ENCODE results near the gene LRP2. TPM values are rescaled to one million over a fixed set of nuclear protein-coding genes. Genes with fewer than 3 reads are reported as not detected.

LRP2 gene
- total and polyA plus RNA-seq, 10 of the 15 experiments (the other 5 are each of a cell fraction or from before 2014, with no cell fraction given): 0.01 to 0.19 (median 0.06) TPM; not detected in 5

- Histone ChIP-seq H2AFZ (ENCODE audit: control insufficient read depth, low read depth, low read length) (no peak overlapping the region), H3K9me3 (replicated peaks; ENCODE audit: control insufficient read depth, insufficient read depth, low read length) (no peaks in the 10 kb centered on the region), H3K27me3 (replicated peaks in 1 of 2; ENCODE audit: control insufficient read depth in 2 of 2, insufficient read depth in 2 of 2, low read length in 1 of 2) (no peaks in the 10 kb centered on the region), H3K79me2 (ENCODE audit: control insufficient read depth, insufficient read depth, low read length) (no peaks in the 10 kb centered on the region), H3K4me3 (no peak overlapping the region), H4K20me1 (ENCODE audit: control insufficient read depth, insufficient read depth) (no peaks in the 10 kb centered on the region), H3K27ac (ENCODE audit: control insufficient read depth, insufficient read depth) (no peak overlapping the region), H3K9ac (ENCODE audit: control insufficient read depth, insufficient read depth, low read length) (no peak overlapping the region), H3K36me3 (ENCODE audit: control insufficient read depth in 2 of 2, insufficient read depth in 2 of 2, low read length in 1 of 2) (no peaks in the 10 kb centered on the region), H3K4me2 (ENCODE audit: control insufficient read depth, insufficient read depth) (no peak overlapping the region), H3K4me1 (ENCODE audit: control insufficient read depth, insufficient read depth, low read length) (no peaks in the 10 kb centered on the region)
- in situ Hi-C loops (cut with MboI): no loop called here
- 15% methylated on average over 5 of the region's 5 CpGs for WGBS (ENCODE audit: insufficient coverage, insufficient replicate concordance, low lambda C conversion rate, missing lambda C conversion rate)
- SMC1A ChIA-PET (ENCODE audit: uncharacterized antibody, unreplicated experiment): no interaction called here
- FAIRE-seq: no peak
- no TSS peak for BruUV-seq (replicated peaks)
- TF ChIP-seq ZNF274 (IDR thresholded peaks at IDR 0.05; ENCODE audit: insufficient read depth, insufficient read length) (no peak), BCLAF1 (IDR thresholded peaks at IDR 0.05) (no peak), GABPA (IDR thresholded peaks at IDR 0.05; ENCODE audit: low read depth) (no peak), STAT3 (IDR thresholded peaks at IDR 0.05; ENCODE audit: low read depth, low read length) (no peak), IRF3 (IDR thresholded peaks at IDR 0.05) (no peak), TARDBP (IDR thresholded peaks at IDR 0.05; ENCODE audit: borderline replicate concordance) (no peak), ATF3 (IDR thresholded peaks at IDR 0.05; ENCODE audit: borderline replicate concordance, extremely low read depth, low read depth, low read length) (no peak)
- no peak for ATAC-seq
- CTCF ChIA-PET: no interaction called here
- no peak for DNase-seq (ENCODE audit: low read depth, low spot score)
- RAD21 ChIA-PET (ENCODE audit: unreplicated experiment): no interaction called here
- intact Hi-C loops (cut with micrococcal nuclease; ENCODE audit: unreplicated experiment): no loop called here
- POLR2A ChIA-PET: no interaction called here
These were observed 37.6 kb downstream of the LRP2 start for GRCh38 chr2:169324581-169325260.

Measured in GM12878 (cell line).